Thymus (tissue), 11 donors: ENCODE results near the gene CHMP2A. TPM values are rescaled to one million over a fixed set of nuclear protein-coding genes. Genes with fewer than 3 reads are reported as not detected.

Source experiments
- DNase-seq, 9 donors: peaks; one replicate each; pipeline ENCODE4 v3.0.0-alpha.2; 2013; ENCODE audit warnings: low spot score in 9 of 9, low read depth in 6 of 9, missing footprints in 1 of 9
- H3K27ac ChIP-seq, 2 donors: one replicate each; pipeline ENCODE4 v1.5.1; 2013; ENCODE audit warnings: control low read depth in 1 of 2, low read depth in 1 of 2, low read length in 1 of 2, mild to moderate bottlenecking in 1 of 2, moderate library complexity in 1 of 2
- H3K27me3 ChIP-seq, 2 donors: one replicate each; pipeline ENCODE4 v1.5.1; 2013; ENCODE audit warnings: low read length in 1 of 2; ENCODE audit not compliant: control insufficient read depth in 2 of 2, insufficient read depth in 1 of 2
- H3K36me3 ChIP-seq, 2 donors: one replicate each; pipeline ENCODE4 v1.5.1; 2013; ENCODE audit warnings: low read length in 1 of 2, mild to moderate bottlenecking in 1 of 2, moderate library complexity in 1 of 2; ENCODE audit not compliant: control insufficient read depth in 2 of 2, insufficient read depth in 2 of 2
- H3K4me1 ChIP-seq, 2 donors: one replicate each; pipeline ENCODE4 v1.5.1; 2013; ENCODE audit warnings: low read length in 2 of 2; ENCODE audit not compliant: control insufficient read depth in 2 of 2, insufficient read depth in 2 of 2
- H3K4me3 ChIP-seq, 2 donors: one replicate each; pipeline ENCODE4 v1.5.1; 2013; ENCODE audit warnings: low read length in 2 of 2, control low read depth in 1 of 2, mild to moderate bottlenecking in 1 of 2
- H3K9me3 ChIP-seq, 2 donors: one replicate each; pipeline ENCODE4 v1.5.1; 2013; ENCODE audit warnings: low read length in 1 of 2, mild to moderate bottlenecking in 1 of 2; ENCODE audit not compliant: control insufficient read depth in 2 of 2, insufficient read depth in 1 of 2
- WGBS: extraction: QIAGEN DNeasy Blood & Tissue Kit; methylation state at CpG from one replicate; pipeline ENCODE4 v1.1.7; 2013; 5-methylcytosine and 5-hydroxymethylcytosine counted together
- polyA plus RNA-seq: library from polyadenylated mRNA; stranded (reverse); fragments of 200-250 nt; gene quantifications from one replicate; pipeline ENCODE4 v1.2.3, GENCODE V29; 2013
- total RNA-seq: library from RNA; stranded (reverse); fragments of 120-200 nt; gene quantifications from one replicate; pipeline ENCODE4 v1.2.4, GENCODE V29; 2013
- donor health status: healthy.

Gene CHMP2A
- total and polyA plus RNA-seq, 2 donors, result 75.4 to 131 TPM

- H3K27ac ChIP-seq, result peak overlapping the region; percentile 70 to 98
- DNase-seq, result no peak
- H3K4me1 ChIP-seq, result peaks cover 25 to 30% of the 10 kb centered on the region in 2 donors
- peaks cover 20 to 31% of the 10 kb centered on the region in 2 donors for H3K36me3 ChIP-seq
- WGBS, result 44% methylated on average over 24 of the region's 24 CpGs
- H3K4me3 ChIP-seq, result peak overlapping the region; percentile 52 to 69
- H3K9me3 ChIP-seq, result peaks cover 0 to 5% of the 10 kb centered on the region in 2 donors
- H3K27me3 ChIP-seq, result no peaks in the 10 kb centered on the region
Observed at GRCh38 chr19:58572026-58572817, 17.3 kb upstream of the CHMP2A start.

GRCh38 chr19:58571575-58571947, 16.7 kb upstream of the CHMP2A start:
- H3K4me3 ChIP-seq, result no peak overlapping the region
- no peak overlapping the region for H3K27ac ChIP-seq
- H3K4me1 ChIP-seq, result peaks cover 25 to 30% of the 10 kb centered on the region in 2 donors
- no peak for DNase-seq
- peaks cover 23 to 37% of the 10 kb centered on the region in 2 donors for H3K36me3 ChIP-seq
- peaks cover 0 to 5% of the 10 kb centered on the region in 2 donors for H3K9me3 ChIP-seq
- WGBS, result 98% methylated on average over 8 of the region's 8 CpGs
- no peaks in the 10 kb centered on the region for H3K27me3 ChIP-seq

DNA sequence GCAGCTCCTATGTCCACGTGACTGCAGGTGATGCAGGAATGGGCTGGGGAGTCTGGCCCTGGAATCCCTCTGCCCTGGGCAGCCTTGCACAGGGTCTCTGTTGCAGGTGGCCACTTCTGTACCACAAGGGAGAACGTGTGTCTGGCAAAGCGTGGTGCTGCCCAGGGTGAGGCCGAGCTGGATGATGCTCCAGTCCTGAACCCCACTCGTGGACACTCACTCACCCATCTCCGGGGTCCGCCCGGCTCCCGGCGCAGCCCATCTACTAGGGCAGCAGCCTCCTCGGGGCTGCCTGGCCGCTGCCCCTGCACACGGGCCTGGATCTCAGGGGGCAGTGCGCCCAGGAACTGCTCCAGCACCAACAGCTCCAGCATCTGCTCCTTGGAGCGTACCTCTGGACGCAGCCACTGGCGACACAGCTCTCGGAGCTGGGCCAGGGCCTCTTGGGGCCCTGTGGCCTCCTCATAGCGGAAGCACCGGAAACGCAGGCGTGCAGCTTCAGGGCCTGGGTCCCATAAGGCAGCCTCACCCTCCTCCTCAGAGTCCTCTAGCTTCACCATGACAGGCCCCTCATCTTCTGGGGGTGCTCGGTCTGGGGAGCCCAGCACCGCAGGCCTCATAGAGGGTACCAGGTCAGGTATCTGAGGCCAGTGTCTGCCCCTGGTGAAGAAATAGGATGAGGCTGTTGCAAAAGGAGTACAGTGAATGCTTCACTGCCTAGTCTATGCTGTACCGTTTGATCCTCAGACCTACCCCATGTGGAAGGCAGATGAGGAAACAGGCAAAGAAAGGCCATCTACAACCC, 16.1 kb upstream of the CHMP2A start:
- peaks cover 23 to 39% of the 10 kb centered on the region in 2 donors for H3K36me3 ChIP-seq
- H3K4me3 ChIP-seq, result no peak overlapping the region
- no peak overlapping the region for H3K27ac ChIP-seq
- peaks cover 0 to 5% of the 10 kb centered on the region in 2 donors for H3K9me3 ChIP-seq
- no peaks in the 10 kb centered on the region for H3K27me3 ChIP-seq
- 98% methylated on average over 25 of the region's 25 CpGs for WGBS
- peaks cover 24 to 28% of the 10 kb centered on the region in 2 donors for H3K4me1 ChIP-seq
- DNase-seq, result no peak

GRCh38 chr19:58569943-58570670, 15.2 kb upstream of the CHMP2A start:
- 97% methylated on average over 8 of the region's 8 CpGs for WGBS
- Histone ChIP-seq H3K36me3 (peaks cover 23 to 39% of the 10 kb centered on the region in 2 donors), H3K9me3 (no peaks in the 10 kb centered on the region)

DNA sequence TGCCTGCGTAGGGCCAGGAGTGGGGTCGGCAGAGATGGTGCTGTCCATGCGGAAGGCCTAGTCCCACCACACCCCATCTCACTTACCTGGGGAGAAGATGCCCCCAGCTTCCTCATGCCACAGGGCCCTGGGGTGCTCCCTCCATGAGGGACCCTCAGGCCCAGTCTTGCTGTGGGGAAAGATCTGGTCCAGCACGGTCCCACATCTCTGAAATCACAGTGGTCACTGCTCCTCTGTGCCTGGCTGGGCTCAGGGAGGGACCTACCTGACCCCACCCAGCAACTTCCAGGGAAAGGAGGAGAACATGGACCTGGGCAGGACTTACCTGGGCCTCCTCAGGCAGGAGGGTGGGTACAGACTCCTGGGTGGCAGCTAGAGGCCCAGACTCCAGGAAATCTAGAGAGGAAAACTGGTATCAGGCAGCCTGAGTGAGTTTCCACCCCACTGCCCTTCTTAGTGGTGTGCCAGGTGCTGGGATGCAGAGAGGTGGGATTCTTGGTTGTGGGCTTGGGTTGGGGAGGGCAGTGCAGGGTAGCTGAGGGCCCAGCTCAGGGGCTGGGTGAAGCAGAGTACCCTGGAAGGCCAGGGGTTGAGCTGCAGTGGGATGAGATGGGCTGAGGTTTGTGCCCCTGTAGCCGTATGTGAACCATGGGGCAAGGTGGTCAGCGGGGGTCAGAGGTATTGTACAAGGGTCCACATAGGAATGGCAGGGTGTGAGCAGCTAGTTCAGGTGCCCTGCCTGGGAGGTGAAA, 14.5 kb upstream of the CHMP2A start:
- WGBS, result 99% methylated on average over 6 of the region's 6 CpGs

More at GRCh38 chr19:58569943-58570670, 15.2 kb upstream of the CHMP2A start:
- no peak for DNase-seq
- Histone ChIP-seq H3K4me3 (no peak overlapping the region), H3K27ac (no peak overlapping the region), H3K27me3 (no peaks in the 10 kb centered on the region), H3K4me1 (peaks cover 21 to 23% of the 10 kb centered on the region in 2 donors)

DNA sequence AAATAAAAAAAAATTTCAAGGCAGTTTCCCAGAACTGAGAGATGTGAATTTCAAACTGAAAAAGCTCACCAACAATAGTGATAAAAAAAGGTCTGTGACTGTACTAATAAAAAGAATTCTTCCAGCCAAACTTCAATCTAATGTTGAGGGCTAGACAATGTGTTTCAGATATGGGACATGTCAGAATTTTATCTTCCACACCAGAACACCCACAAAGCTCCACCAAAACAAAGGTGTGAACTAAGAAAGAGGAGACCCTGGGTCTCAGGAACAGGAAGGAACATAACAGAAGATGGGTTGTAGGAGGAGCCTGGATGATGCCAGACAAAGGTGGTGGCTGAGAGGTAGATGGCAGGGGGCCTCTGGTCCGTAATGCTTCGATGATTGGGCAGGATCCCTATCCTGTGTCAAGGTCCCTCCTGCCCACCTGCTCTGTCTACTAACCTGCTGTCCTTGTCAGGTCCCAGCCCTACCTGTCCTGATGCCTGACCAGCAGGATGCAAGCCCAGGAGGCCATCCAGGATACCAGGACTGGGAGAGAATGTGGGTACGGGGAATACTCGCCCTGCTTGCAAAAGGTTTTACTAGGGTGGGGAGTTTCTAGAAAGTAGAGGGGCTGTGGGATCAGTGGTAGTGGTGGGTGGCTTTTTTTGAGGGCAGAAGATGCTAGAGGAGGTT, 13.7 kb upstream of the CHMP2A start:
- peaks cover 5% of the 10 kb centered on the region in 2 donors for H3K27me3 ChIP-seq
- DNase-seq, result no peak
- H3K36me3 ChIP-seq, result peaks cover 23 to 39% of the 10 kb centered on the region in 2 donors
- H3K9me3 ChIP-seq, result no peaks in the 10 kb centered on the region
- peaks cover 9 to 15% of the 10 kb centered on the region in 2 donors for H3K4me1 ChIP-seq
- no peak overlapping the region for H3K4me3 ChIP-seq
- no peak overlapping the region for H3K27ac ChIP-seq
- WGBS, result 98% methylated on average over 4 of the region's 4 CpGs

More for the DNA sequence above, 14.5 kb upstream of the CHMP2A start:
- DNase-seq, result no peak
- no peaks in the 10 kb centered on the region for H3K27me3 ChIP-seq
- H3K27ac ChIP-seq, result no peak overlapping the region
- peaks cover 16 to 19% of the 10 kb centered on the region in 2 donors for H3K4me1 ChIP-seq
- H3K4me3 ChIP-seq, result no peak overlapping the region
- no peaks in the 10 kb centered on the region for H3K9me3 ChIP-seq
- peaks cover 23 to 39% of the 10 kb centered on the region in 2 donors for H3K36me3 ChIP-seq

DNA sequence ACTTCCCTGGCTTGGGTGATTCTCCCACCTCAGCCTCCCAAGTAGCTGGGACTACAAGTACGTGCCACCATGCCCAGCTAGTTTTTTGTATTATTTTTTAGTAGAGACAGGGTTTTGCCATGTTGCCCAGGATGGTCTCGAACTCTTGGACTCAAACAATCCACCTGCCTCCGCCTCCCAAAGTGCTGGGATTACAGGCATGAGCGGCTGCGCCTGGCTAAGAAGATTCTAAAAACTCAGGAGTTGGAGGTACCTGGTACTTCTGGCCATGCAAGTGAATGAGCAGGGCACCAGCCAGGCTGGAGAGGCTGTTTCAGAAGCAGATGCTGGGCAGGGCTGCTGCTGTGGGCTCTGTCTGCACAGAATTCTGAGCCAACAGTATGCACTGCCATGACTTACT, 12.1 kb upstream of the CHMP2A start:
- H3K27me3 ChIP-seq, result peaks cover 18 to 21% of the 10 kb centered on the region in 2 donors
- no peak for DNase-seq
- no peak overlapping the region for H3K4me3 ChIP-seq
- no peak overlapping the region for H3K27ac ChIP-seq
- peaks cover 15 to 20% of the 10 kb centered on the region in 2 donors for H3K4me1 ChIP-seq
- no peaks in the 10 kb centered on the region for H3K9me3 ChIP-seq
- WGBS, result over 99% methylated on average over 5 of the region's 5 CpGs
- H3K36me3 ChIP-seq, result peaks cover 23 to 39% of the 10 kb centered on the region in 2 donors

- Histone ChIP-seq H3K4me3 (no peak overlapping the region), H3K4me1 (peaks cover 22 to 33% of the 10 kb centered on the region in 2 donors)
- WGBS, result 89% methylated on average over 6 of the region's 6 CpGs
Observed at GRCh38 chr19:58563823-58564222, 8.9 kb upstream of the CHMP2A start.

More at GRCh38 chr19:58563823-58564222, 8.9 kb upstream of the CHMP2A start:
- no peak for DNase-seq
- no peaks in the 10 kb centered on the region for H3K9me3 ChIP-seq
- peaks cover 7 to 14% of the 10 kb centered on the region in 2 donors for H3K36me3 ChIP-seq
- H3K27ac ChIP-seq, result no peak overlapping the region
- peaks cover 21 to 37% of the 10 kb centered on the region in 2 donors for H3K27me3 ChIP-seq
